Measurements from ENCODE around the gene SCARF1. TPM values are rescaled to one million over a fixed set of nuclear protein-coding genes. Genes with fewer than 3 reads are reported as not detected.

The SCARF1 gene
- total RNA-seq, 1 donor from 2014 or later = 0.97 TPM

GRCh38 chr17:1638624-1639300 is 6.8 kb downstream of the SCARF1 start:
- Mint-ChIP-seq H3K27me3 (peaks cover 7% of the 10 kb centered on the region), H3K4me1 (ENCODE audit: unreplicated experiment) (peaks cover 11% of the 10 kb centered on the region), H3K36me3 (no peaks in the 10 kb centered on the region), H3K4me3 (no peak overlapping the region), H3K27ac (no peak overlapping the region), H3K9me3 (no peaks in the 10 kb centered on the region)
- no peak for DNase-seq (ENCODE audit: extremely low spot score, unreplicated experiment)
- TF ChIP-seq, protein P1, sequence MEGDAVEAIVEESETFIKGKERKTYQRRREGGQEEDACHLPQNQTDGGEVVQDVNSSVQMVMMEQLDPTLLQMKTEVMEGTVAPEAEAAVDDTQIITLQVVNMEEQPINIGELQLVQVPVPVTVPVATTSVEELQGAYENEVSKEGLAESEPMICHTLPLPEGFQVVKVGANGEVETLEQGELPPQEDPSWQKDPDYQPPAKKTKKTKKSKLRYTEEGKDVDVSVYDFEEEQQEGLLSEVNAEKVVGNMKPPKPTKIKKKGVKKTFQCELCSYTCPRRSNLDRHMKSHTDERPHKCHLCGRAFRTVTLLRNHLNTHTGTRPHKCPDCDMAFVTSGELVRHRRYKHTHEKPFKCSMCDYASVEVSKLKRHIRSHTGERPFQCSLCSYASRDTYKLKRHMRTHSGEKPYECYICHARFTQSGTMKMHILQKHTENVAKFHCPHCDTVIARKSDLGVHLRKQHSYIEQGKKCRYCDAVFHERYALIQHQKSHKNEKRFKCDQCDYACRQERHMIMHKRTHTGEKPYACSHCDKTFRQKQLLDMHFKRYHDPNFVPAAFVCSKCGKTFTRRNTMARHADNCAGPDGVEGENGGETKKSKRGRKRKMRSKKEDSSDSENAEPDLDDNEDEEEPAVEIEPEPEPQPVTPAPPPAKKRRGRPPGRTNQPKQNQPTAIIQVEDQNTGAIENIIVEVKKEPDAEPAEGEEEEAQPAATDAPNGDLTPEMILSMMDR (conservative IDR thresholded peaks at IDR 0.05) = no peak

DNA sequence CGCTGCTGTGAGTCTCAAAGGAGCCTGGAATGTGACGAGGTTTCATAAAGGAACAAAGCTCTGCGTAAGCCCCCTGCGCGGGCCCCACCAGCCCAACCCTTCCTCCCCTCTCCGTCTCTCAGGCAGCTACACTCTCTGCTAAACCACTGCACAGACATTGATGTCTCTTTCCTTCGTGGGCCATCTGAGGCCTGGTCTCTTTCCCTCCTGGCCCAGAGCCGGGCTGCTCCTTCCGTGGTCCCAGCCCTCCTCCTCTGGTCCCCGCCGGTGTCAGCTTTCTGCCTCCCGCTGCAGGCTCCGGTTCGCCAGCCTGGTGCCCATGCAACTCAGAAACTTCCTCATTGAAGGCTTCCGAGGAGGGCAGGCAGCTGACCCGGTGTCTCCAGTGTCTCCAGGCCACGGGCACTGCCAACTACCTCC is 7.4 kb downstream of the SCARF1 start:
- Mint-ChIP-seq H3K27ac (peak overlapping the region; percentile 31), H3K27me3 (peaks cover 7% of the 10 kb centered on the region), H3K4me1 (ENCODE audit: unreplicated experiment) (peaks cover 11% of the 10 kb centered on the region), H3K4me3 (no peak overlapping the region), H3K9me3 (no peaks in the 10 kb centered on the region), H3K36me3 (no peaks in the 10 kb centered on the region)
- no peak for DNase-seq (ENCODE audit: extremely low spot score, unreplicated experiment)
- TF ChIP-seq, protein P1 (conservative IDR thresholded peaks at IDR 0.05) = no peak

DNA sequence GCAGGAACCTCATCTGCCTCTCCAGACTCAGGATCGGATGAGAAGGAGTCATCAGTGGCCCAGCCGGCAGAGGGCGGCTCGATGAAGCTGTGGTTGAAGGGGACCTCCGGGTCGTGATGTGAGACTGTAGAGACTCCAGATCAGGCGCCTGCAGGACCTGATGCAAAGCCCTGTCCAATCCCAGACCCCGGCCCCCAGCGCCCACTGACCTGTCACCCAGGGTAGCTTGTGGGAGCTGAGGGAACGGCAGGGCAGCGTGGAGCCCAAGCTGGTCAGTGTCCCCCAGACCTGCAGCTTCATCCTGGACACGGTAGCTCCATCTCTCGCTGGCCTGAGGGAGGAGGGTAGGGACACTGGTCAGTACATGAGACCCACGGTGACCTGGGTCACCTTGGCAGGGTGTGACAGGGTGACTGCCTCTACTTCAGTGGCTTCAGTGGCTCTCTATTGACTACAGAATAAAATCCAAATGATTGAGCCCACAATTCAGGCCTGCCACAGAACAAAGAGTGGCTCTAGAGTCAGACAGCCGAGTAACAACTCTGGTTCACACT is 8.7 kb downstream of the SCARF1 start:
- TF ChIP-seq, protein P1 (conservative IDR thresholded peaks at IDR 0.05) = no peak
- Mint-ChIP-seq H3K4me3 (no peak overlapping the region), H3K9me3 (no peaks in the 10 kb centered on the region), H3K36me3 (no peaks in the 10 kb centered on the region), H3K4me1 (ENCODE audit: unreplicated experiment) (peaks cover 11% of the 10 kb centered on the region), H3K27me3 (peaks cover 6% of the 10 kb centered on the region), H3K27ac (no peak overlapping the region)
- no peak for DNase-seq (ENCODE audit: extremely low spot score, unreplicated experiment)

DNA sequence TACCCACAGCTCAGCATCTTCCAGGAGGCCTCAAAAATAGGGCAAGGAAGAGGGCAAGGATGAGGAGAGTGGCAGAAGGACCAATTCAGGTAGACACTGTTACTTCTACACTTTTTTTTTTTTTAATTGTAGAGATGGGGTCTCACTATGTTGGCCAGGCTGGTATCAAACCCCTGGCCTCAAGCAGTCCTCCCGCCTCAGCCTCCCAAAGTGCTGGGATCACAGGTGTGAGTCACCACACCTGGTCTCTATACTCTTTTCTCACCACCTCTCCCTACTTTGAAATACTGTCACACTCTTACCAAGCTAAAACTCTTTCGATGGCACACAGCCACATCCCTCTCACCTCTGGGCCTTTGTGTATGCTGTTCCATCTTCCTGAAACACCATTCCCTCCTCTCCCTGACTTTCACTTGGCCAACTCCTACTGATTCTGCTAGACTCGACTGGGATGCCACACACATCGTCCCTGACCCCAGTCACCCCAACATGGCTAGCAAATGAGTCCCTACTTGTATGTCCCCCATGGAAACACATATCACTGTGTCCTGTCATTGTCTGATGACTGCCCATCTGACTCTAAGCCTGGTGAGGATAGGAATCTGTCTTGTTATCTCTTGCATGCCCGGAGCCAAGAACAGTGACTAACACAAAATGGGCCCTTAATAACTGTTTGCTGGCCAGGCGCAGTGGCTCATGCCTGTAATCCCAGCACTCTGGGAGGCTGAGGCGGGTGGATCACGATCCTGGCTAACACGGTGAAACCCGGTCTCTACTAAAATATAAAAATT is 9.7 kb downstream of the SCARF1 start:
- Mint-ChIP-seq H3K4me3 (no peak overlapping the region), H3K27ac (no peak overlapping the region), H3K36me3 (no peaks in the 10 kb centered on the region), H3K4me1 (ENCODE audit: unreplicated experiment) (peaks cover 5% of the 10 kb centered on the region), H3K27me3 (peaks cover 12% of the 10 kb centered on the region), H3K9me3 (no peaks in the 10 kb centered on the region)
- no peak for DNase-seq (ENCODE audit: extremely low spot score, unreplicated experiment)
- TF ChIP-seq, protein P1 (conservative IDR thresholded peaks at IDR 0.05) = no peak

- Mint-ChIP-seq H3K27ac (no peak overlapping the region), H3K4me1 (ENCODE audit: unreplicated experiment) (peaks cover 7% of the 10 kb centered on the region), H3K27me3 (peaks cover 19% of the 10 kb centered on the region), H3K36me3 (no peaks in the 10 kb centered on the region), H3K4me3 (no peak overlapping the region), H3K9me3 (no peaks in the 10 kb centered on the region)
- DNase-seq (ENCODE audit: extremely low spot score, unreplicated experiment) = no peak
- TF ChIP-seq, protein P1 (conservative IDR thresholded peaks at IDR 0.05) = no peak
Measured at GRCh38 chr17:1634841-1635650, 10.5 kb downstream of the SCARF1 start.

Data from type B pancreatic cell (in vitro differentiated cells).